ENCODE measurements around the gene GASK1B. TPM values are rescaled to one million over a fixed set of nuclear protein-coding genes. Genes with fewer than 3 reads are reported as not detected.

Gene GASK1B
- total and polyA plus RNA-seq, 5 donors from 2014 or later: not detected

DNA sequence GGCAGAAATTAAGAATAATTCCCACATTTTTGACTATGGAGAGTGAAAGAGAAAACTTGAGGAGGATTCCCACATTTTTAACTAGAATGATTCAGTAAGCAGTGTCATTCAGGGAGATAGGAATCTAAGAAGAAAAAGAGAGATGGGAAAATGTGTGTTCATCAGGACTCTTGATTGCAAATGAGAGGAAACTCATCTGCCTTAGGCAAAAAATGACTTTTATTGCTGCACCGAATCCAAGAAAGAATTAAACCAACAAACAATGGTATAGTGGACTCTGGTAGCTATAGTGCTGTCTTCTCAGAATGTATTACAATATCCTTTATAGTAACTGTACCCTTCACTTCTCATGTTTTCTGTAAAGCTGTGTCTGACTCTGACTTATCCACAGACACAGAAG is 22.5 kb upstream of the GASK1B start:
- Mint-ChIP-seq H3K27ac (no peak overlapping the region), H3K9me3 (peaks cover 0 to 2% (median 0%) of the 10 kb centered on the region in 7 donors), H3K27me3 (no peaks in the 10 kb centered on the region), H3K4me1 (no peaks in the 10 kb centered on the region), H3K36me3 (no peaks in the 10 kb centered on the region), H3K4me3 (no peak overlapping the region)
- no peak overlapping the region for H3K27ac ChIP-seq (ENCODE audit: insufficient read depth, low read length, poor library complexity, severe bottlenecking)
- no peaks in the 10 kb centered on the region for H3K9me3 ChIP-seq (ENCODE audit: control insufficient read depth in 2 of 2, low read length in 2 of 2)
- no peak for ATAC-seq (ENCODE audit: low read depth in 2 of 2)
- no peaks in the 10 kb centered on the region for H3K27me3 ChIP-seq (ENCODE audit: control insufficient read depth, insufficient read depth, low read length)
- H3K4me1 ChIP-seq (ENCODE audit: control insufficient read depth, insufficient read depth, low read length, poor library complexity, severe bottlenecking): no peaks in the 10 kb centered on the region
- no peak for DNase-seq
- H3K36me3 ChIP-seq (ENCODE audit: control insufficient read depth, insufficient read depth, low read length): no peaks in the 10 kb centered on the region
- no peak overlapping the region for H3K4me3 ChIP-seq (ENCODE audit: low read depth, low read length)

DNA sequence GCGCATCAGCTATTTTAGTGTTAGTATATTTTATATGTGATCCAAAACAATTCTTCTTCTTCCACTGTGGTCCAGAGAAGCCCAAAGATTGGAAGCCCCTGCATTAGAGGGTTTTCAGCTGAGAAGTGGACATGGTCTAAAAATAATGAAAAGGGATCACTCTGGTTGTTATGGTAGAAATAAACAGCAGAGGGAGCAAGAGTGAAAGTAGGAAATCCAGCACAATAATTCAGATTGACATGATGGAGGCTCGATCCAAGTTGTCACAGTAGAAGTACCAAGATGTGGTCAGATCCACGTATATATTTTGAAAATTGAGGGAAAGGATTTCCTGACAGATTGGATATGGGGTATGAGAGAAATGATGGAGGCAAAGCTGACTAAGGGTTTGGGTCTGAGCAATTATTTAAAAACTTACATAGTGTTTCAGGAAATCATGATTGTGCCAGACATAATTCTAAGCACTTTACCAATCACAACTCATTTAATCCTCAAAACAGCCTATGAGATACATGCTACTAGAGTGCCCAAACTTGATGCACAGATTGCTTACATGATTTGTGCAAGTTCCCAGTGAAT is 20.4 kb upstream of the GASK1B start:
- H3K27me3 Mint-ChIP-seq: no peaks in the 10 kb centered on the region
- no peak overlapping the region for H3K27ac Mint-ChIP-seq
- ATAC-seq (ENCODE audit: low read depth in 2 of 2): no peak
- no peaks in the 10 kb centered on the region for H3K4me1 ChIP-seq (ENCODE audit: control insufficient read depth, insufficient read depth, low read length, poor library complexity, severe bottlenecking)
- H3K9me3 ChIP-seq (ENCODE audit: control insufficient read depth in 2 of 2, low read length in 2 of 2): no peaks in the 10 kb centered on the region
- H3K4me3 ChIP-seq (ENCODE audit: low read depth, low read length): no peak overlapping the region
- no peaks in the 10 kb centered on the region for H3K36me3 ChIP-seq (ENCODE audit: control insufficient read depth, insufficient read depth, low read length)
- no peak overlapping the region for H3K4me3 Mint-ChIP-seq
- peak in 1 of 3 donors; percentile 7 for DNase-seq
- peaks cover 0 to 2% (median 0%) of the 10 kb centered on the region in 7 donors for H3K9me3 Mint-ChIP-seq
- H3K4me1 Mint-ChIP-seq: no peaks in the 10 kb centered on the region
- H3K27ac ChIP-seq (ENCODE audit: insufficient read depth, low read length, poor library complexity, severe bottlenecking): no peak overlapping the region
- H3K27me3 ChIP-seq (ENCODE audit: control insufficient read depth, insufficient read depth, low read length): no peaks in the 10 kb centered on the region
- H3K36me3 Mint-ChIP-seq: no peaks in the 10 kb centered on the region

DNA sequence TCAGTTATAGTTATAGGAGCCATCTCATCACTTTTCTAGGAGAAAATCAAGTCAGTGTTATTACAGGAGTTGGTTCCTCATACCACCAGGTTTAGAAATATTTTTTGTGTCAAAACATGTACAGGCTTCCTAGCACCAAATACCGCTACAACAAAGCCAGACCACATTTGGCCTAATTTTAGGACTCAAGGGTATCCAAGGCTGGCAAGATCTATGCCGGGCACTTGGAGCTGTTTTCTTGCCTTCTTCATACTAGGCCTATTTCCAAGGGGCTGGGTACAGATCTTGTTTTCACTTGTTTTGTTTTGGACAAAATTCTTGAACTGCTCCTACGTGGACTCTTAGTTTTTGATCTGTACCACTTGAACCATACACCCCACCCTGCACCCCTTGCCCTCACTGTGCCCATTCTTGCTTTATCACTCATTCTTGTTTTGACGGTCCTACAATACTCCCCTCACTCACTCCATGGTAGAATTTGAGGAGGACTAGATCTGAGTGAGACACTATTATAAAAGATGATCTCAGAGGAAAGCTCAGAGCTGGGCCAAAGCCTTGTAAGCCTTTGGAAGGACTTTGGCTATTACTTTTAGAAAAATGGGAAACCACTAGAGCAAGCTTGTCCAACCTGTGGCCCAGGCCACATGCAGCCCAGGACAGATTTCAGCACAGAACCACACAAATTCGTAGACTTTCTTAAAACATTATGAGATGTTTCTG is 19.8 kb upstream of the GASK1B start:
- H3K27me3 Mint-ChIP-seq: no peaks in the 10 kb centered on the region
- Histone ChIP-seq H3K4me1 (ENCODE audit: control insufficient read depth, insufficient read depth, low read length, poor library complexity, severe bottlenecking) (no peaks in the 10 kb centered on the region), H3K9me3 (ENCODE audit: control insufficient read depth in 2 of 2, low read length in 2 of 2) (no peaks in the 10 kb centered on the region), H3K4me3 (ENCODE audit: low read depth, low read length) (no peak overlapping the region), H3K27ac (ENCODE audit: insufficient read depth, low read length, poor library complexity, severe bottlenecking) (no peak overlapping the region), H3K27me3 (ENCODE audit: control insufficient read depth, insufficient read depth, low read length) (no peaks in the 10 kb centered on the region), H3K36me3 (ENCODE audit: control insufficient read depth, insufficient read depth, low read length) (no peaks in the 10 kb centered on the region)
- no peaks in the 10 kb centered on the region for H3K4me1 Mint-ChIP-seq
- H3K9me3 Mint-ChIP-seq: peaks cover 0 to 2% (median 0%) of the 10 kb centered on the region in 7 donors
- no peaks in the 10 kb centered on the region for H3K36me3 Mint-ChIP-seq
- H3K4me3 Mint-ChIP-seq: no peak overlapping the region
- no peak for ATAC-seq (ENCODE audit: low read depth in 2 of 2)
- H3K27ac Mint-ChIP-seq: no peak overlapping the region
- no peak for DNase-seq

DNA sequence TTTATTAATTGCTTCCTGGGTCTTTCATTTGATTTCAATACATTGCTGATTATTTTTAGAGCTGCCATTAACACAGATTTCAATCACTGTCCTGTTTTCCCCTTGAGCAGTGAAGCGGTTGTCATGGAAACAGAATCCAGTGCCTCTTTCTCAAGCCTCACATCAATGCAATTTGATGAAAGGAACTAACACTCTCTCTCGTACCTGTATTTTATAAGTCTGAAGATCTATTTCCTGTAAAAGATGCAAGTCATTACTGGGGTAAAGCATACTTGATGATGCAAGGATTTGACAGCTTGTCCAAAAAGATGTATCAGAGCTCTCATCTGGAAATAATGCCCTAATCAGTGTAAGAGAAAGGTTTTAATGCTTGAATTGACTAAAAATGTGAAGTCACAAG is 17.9 kb upstream of the GASK1B start:
- Mint-ChIP-seq H3K4me1 (no peaks in the 10 kb centered on the region), H3K36me3 (no peaks in the 10 kb centered on the region), H3K4me3 (no peak overlapping the region), H3K9me3 (peaks cover 0 to 4% (median 0%) of the 10 kb centered on the region in 7 donors), H3K27ac (no peak overlapping the region), H3K27me3 (no peaks in the 10 kb centered on the region)
- Histone ChIP-seq H3K4me3 (ENCODE audit: low read depth, low read length) (no peak overlapping the region), H3K27me3 (ENCODE audit: control insufficient read depth, insufficient read depth, low read length) (no peaks in the 10 kb centered on the region), H3K4me1 (ENCODE audit: control insufficient read depth, insufficient read depth, low read length, poor library complexity, severe bottlenecking) (no peaks in the 10 kb centered on the region), H3K36me3 (ENCODE audit: control insufficient read depth, insufficient read depth, low read length) (no peaks in the 10 kb centered on the region), H3K27ac (ENCODE audit: insufficient read depth, low read length, poor library complexity, severe bottlenecking) (no peak overlapping the region), H3K9me3 (ENCODE audit: control insufficient read depth in 2 of 2, low read length in 2 of 2) (no peaks in the 10 kb centered on the region)
- ATAC-seq (ENCODE audit: low read depth in 2 of 2): no peak
- no peak for DNase-seq

DNA sequence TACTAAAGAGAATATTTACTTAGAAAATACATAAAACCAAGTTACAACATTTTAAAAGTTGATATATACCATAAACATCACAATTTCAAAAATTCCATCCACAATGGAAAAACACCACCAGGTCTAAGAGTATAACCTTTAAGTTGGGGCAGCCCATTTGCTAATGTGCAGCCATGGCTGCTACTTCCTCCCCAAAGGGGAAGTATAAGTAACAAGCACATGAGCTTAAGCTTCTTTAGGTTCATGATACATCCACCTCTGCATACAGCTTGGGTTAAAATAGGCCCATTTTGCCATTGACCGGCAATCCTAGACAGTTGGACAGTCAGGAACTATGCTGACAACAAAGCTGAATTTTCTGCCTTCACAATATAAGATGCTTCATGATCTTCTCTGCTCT is 16.6 kb upstream of the GASK1B start:
- H3K9me3 ChIP-seq (ENCODE audit: control insufficient read depth in 2 of 2, low read length in 2 of 2): no peaks in the 10 kb centered on the region
- Mint-ChIP-seq H3K27ac (no peak overlapping the region), H3K4me3 (no peak overlapping the region), H3K27me3 (no peaks in the 10 kb centered on the region), H3K4me1 (no peaks in the 10 kb centered on the region), H3K36me3 (no peaks in the 10 kb centered on the region), H3K9me3 (peaks cover 0 to 4% (median 0%) of the 10 kb centered on the region in 7 donors)
- no peaks in the 10 kb centered on the region for H3K36me3 ChIP-seq (ENCODE audit: control insufficient read depth, insufficient read depth, low read length)
- no peak overlapping the region for H3K4me3 ChIP-seq (ENCODE audit: low read depth, low read length)
- no peaks in the 10 kb centered on the region for H3K4me1 ChIP-seq (ENCODE audit: control insufficient read depth, insufficient read depth, low read length, poor library complexity, severe bottlenecking)
- H3K27me3 ChIP-seq (ENCODE audit: control insufficient read depth, insufficient read depth, low read length): no peaks in the 10 kb centered on the region
- DNase-seq: no peak
- no peak for ATAC-seq (ENCODE audit: low read depth in 2 of 2)
- H3K27ac ChIP-seq (ENCODE audit: insufficient read depth, low read length, poor library complexity, severe bottlenecking): no peak overlapping the region

DNA sequence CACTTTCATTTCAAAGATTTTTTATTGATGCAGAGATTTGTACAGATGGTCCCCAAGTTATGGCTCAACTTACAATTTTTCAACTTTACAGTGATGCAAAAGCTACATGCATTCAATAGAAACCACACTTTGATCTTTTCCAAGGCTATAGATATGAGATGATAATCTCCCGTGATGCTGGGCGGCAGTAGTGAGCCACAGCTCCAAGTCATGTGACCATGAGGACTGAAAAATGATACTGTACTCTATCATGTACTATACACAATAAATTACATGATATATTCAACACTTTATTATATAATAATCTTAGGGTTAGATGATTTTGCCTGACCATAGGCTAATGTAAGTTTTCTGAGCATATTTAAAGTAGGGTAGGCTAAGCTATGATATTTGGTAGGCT is 14.0 kb upstream of the GASK1B start:
- no peaks in the 10 kb centered on the region for H3K27me3 Mint-ChIP-seq
- Histone ChIP-seq H3K4me1 (ENCODE audit: control insufficient read depth, insufficient read depth, low read length, poor library complexity, severe bottlenecking) (no peaks in the 10 kb centered on the region), H3K9me3 (ENCODE audit: control insufficient read depth in 2 of 2, low read length in 2 of 2) (no peaks in the 10 kb centered on the region), H3K27me3 (ENCODE audit: control insufficient read depth, insufficient read depth, low read length) (no peaks in the 10 kb centered on the region), H3K27ac (ENCODE audit: insufficient read depth, low read length, poor library complexity, severe bottlenecking) (no peak overlapping the region), H3K36me3 (ENCODE audit: control insufficient read depth, insufficient read depth, low read length) (no peaks in the 10 kb centered on the region), H3K4me3 (ENCODE audit: low read depth, low read length) (no peak overlapping the region)
- ATAC-seq (ENCODE audit: low read depth in 2 of 2) (no peak), DNase-seq (no peak)
- no peak overlapping the region for H3K4me3 Mint-ChIP-seq
- no peaks in the 10 kb centered on the region for H3K4me1 Mint-ChIP-seq
- no peak overlapping the region for H3K27ac Mint-ChIP-seq
- H3K9me3 Mint-ChIP-seq: peaks cover 0 to 4% (median 0%) of the 10 kb centered on the region in 7 donors
- no peaks in the 10 kb centered on the region for H3K36me3 Mint-ChIP-seq

DNA sequence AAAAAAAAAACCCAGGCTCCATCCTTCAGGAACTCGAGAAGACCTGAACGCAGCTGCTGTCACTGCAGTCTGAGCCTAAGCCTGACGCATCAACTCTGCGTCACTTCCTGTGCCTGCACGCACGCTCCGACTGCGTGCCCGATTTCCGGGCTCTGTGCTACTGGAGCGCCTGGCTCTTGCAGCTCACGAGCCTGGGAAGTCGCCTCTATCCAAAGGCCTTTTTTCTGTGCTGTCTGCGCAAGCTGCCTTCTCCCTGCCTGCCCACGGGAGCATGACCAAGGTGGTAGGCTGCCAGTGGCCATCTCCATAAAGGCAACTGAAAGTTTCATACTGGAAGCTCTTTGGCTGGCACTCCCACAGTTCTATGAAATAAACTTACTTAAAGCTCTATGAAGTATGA is 9.9 kb upstream of the GASK1B start:
- no peak overlapping the region for H3K27ac Mint-ChIP-seq
- H3K36me3 ChIP-seq (ENCODE audit: control insufficient read depth, insufficient read depth, low read length): no peaks in the 10 kb centered on the region
- H3K9me3 Mint-ChIP-seq: peaks cover 0 to 5% (median 0%) of the 10 kb centered on the region in 7 donors
- DNase-seq (no peak), ATAC-seq (ENCODE audit: low read depth in 2 of 2) (no peak)
- no peak overlapping the region for H3K4me3 Mint-ChIP-seq
- H3K4me3 ChIP-seq (ENCODE audit: low read depth, low read length): no peak overlapping the region
- no peaks in the 10 kb centered on the region for H3K36me3 Mint-ChIP-seq
- H3K9me3 ChIP-seq (ENCODE audit: control insufficient read depth in 2 of 2, low read length in 2 of 2): no peaks in the 10 kb centered on the region
- no peaks in the 10 kb centered on the region for H3K27me3 ChIP-seq (ENCODE audit: control insufficient read depth, insufficient read depth, low read length)
- H3K27ac ChIP-seq (ENCODE audit: insufficient read depth, low read length, poor library complexity, severe bottlenecking): no peak overlapping the region
- no peaks in the 10 kb centered on the region for H3K4me1 ChIP-seq (ENCODE audit: control insufficient read depth, insufficient read depth, low read length, poor library complexity, severe bottlenecking)
- no peaks in the 10 kb centered on the region for H3K4me1 Mint-ChIP-seq
- no peaks in the 10 kb centered on the region for H3K27me3 Mint-ChIP-seq

DNA sequence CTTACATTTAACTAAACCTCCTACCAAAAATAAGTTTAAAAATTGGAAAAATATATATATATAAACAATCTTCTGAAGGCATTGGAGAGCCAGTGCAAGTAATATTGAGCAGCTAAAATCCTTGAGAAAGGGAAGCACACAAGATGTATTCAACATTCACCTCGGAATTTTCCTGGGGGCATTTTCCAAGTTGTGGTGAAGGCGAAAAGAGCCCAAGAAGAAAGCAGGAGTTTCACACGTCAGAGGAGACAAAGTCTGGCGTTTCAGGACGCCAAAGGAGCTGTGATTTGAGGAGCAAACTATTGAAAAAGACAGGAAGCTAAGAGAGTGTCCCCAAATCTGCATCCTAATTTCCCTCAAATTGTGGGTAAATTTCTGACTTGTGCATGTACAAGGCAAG is 9.1 kb upstream of the GASK1B start:
- Mint-ChIP-seq H3K4me3 (no peak overlapping the region), H3K36me3 (no peaks in the 10 kb centered on the region), H3K27ac (no peak overlapping the region), H3K9me3 (peaks cover 0 to 3% (median 0%) of the 10 kb centered on the region in 7 donors), H3K4me1 (no peaks in the 10 kb centered on the region), H3K27me3 (no peaks in the 10 kb centered on the region)
- H3K9me3 ChIP-seq (ENCODE audit: control insufficient read depth in 2 of 2, low read length in 2 of 2): no peaks in the 10 kb centered on the region
- no peaks in the 10 kb centered on the region for H3K27me3 ChIP-seq (ENCODE audit: control insufficient read depth, insufficient read depth, low read length)
- H3K4me1 ChIP-seq (ENCODE audit: control insufficient read depth, insufficient read depth, low read length, poor library complexity, severe bottlenecking): no peaks in the 10 kb centered on the region
- no peaks in the 10 kb centered on the region for H3K36me3 ChIP-seq (ENCODE audit: control insufficient read depth, insufficient read depth, low read length)
- H3K27ac ChIP-seq (ENCODE audit: insufficient read depth, low read length, poor library complexity, severe bottlenecking): no peak overlapping the region
- no peak for ATAC-seq (ENCODE audit: low read depth in 2 of 2)
- DNase-seq: no peak
- H3K4me3 ChIP-seq (ENCODE audit: low read depth, low read length): no peak overlapping the region
